PFSK-1 (cell line): ENCODE data around the gene ATAD3C.

Experiments
- POLR2AphosphoS5 ChIP-seq: IDR thresholded peaks from 2 replicates; pipeline ENCODE4 v1.6.1; 2012; ENCODE audit warnings: low read depth, mild to moderate bottlenecking, control low read depth, low read length, moderate library complexity
- TAF1 ChIP-seq: IDR thresholded peaks from 2 replicates; pipeline ENCODE4 v1.6.1; 2012; ENCODE audit warnings: low read length, control low read depth, borderline replicate concordance; ENCODE audit not compliant: insufficient read depth

DNA sequence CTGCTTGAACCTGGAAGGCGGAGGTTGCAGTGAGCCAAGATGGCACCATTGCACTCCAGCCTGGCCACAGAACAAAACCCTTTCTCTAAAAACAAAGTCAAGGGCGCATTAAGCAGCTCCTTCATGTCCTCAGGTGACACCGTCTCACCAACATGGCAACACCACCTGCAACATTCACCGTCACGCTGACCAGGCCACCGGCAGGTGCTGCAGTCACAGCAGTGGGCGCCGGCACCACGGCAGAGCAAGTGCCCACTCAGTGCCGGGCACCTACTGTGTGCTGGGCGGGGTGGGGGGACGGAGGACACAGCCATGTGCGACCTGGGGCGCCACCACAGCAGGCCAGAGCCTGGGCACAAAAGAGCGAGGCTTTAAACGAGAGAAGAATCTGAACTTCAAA lies 34.2 kb downstream of the ATAD3C start:
- TF ChIP-seq TAF1, result no peak
- no peak for TF ChIP-seq POLR2AphosphoS5
